Astrocyte (in vitro differentiated cells and primary cell): Measurements from ENCODE around the gene TPD52L1. TPM values are rescaled to one million over a fixed set of nuclear protein-coding genes. Genes with fewer than 3 reads are reported as not detected.

ENCODE experiments used
- DNase-seq: peaks from one replicate; pipeline ENCODE4 v3.0.0-alpha.2; 2010; ENCODE audit warnings: low read depth
- FAIRE-seq: peaks from 2 replicates; lab custom pipeline; 2011; peaks lifted over from hg19 to GRCh38; lab: Jason Lieb, UNC
- H2AFZ ChIP-seq: 2 replicates; pipeline ENCODE4 v1.6.0; 2012; ENCODE audit warnings: low read depth, low read length, inconsistent platforms
- H3K27ac ChIP-seq: 2 replicates; pipeline ENCODE4 v1.5.1; 2011; ENCODE audit warnings: low read depth, low read length, inconsistent platforms
- H3K27me3 ChIP-seq: 2 replicates; pipeline ENCODE4 v1.6.0; 2011; ENCODE audit warnings: low read length, inconsistent platforms; ENCODE audit not compliant: insufficient read depth
- H3K36me3 ChIP-seq: 2 replicates; pipeline ENCODE4 v1.5.1; 2011; ENCODE audit warnings: low read length, inconsistent platforms; ENCODE audit not compliant: insufficient read depth
- H3K4me1 ChIP-seq: 2 replicates; pipeline ENCODE4 v1.5.1; 2011; ENCODE audit warnings: low read length, inconsistent platforms; ENCODE audit not compliant: insufficient read depth
- H3K4me2 ChIP-seq: 2 replicates; pipeline ENCODE4 v1.6.0; 2012; ENCODE audit warnings: low read length, inconsistent platforms
- H3K4me3 ChIP-seq: 2 replicates; pipeline ENCODE4 v1.5.1; 2011; ENCODE audit warnings: low read depth, mild to moderate bottlenecking, low read length, inconsistent platforms; ENCODE audit not compliant: insufficient read depth
- H3K79me2 ChIP-seq: 2 replicates; pipeline ENCODE4 v1.6.0; 2012; ENCODE audit warnings: mild to moderate bottlenecking, low read length, inconsistent platforms; ENCODE audit not compliant: insufficient read depth
- H3K9ac ChIP-seq: 2 replicates; pipeline ENCODE4 v1.6.0; 2012; ENCODE audit warnings: mild to moderate bottlenecking, low read length, inconsistent platforms
- H3K9me3 ChIP-seq: 2 replicates; pipeline ENCODE4 v1.5.1; 2012; ENCODE audit warnings: low read depth, mild to moderate bottlenecking, low read length, inconsistent platforms; ENCODE audit not compliant: insufficient read depth
- H4K20me1 ChIP-seq: 2 replicates; pipeline ENCODE4 v1.6.0; 2012; ENCODE audit warnings: low read length, inconsistent platforms; ENCODE audit not compliant: insufficient read depth
- H3K27ac Mint-ChIP-seq: one replicate; pipeline ENCODE4 v1.8.0; 2021; ENCODE audit warnings: mild to moderate bottlenecking, mixed read lengths; ENCODE audit not compliant: unreplicated experiment
- H3K27me3 Mint-ChIP-seq: one replicate; pipeline ENCODE4 v1.8.0; 2021; ENCODE audit warnings: low read depth, mixed read lengths; ENCODE audit not compliant: unreplicated experiment
- H3K36me3 Mint-ChIP-seq: one replicate; pipeline ENCODE4 v1.8.0; 2021; ENCODE audit warnings: low read depth, mixed read lengths; ENCODE audit not compliant: unreplicated experiment
- H3K4me1 Mint-ChIP-seq: one replicate; pipeline ENCODE4 v1.8.0; 2021; ENCODE audit warnings: low read depth, mixed read lengths; ENCODE audit not compliant: unreplicated experiment
- H3K4me3 Mint-ChIP-seq: one replicate; pipeline ENCODE4 v1.8.0; 2021; ENCODE audit warnings: mild to moderate bottlenecking, moderate library complexity, mixed read lengths; ENCODE audit not compliant: unreplicated experiment
- H3K9me3 Mint-ChIP-seq: one replicate; pipeline ENCODE4 v1.8.0; 2021; ENCODE audit warnings: mild to moderate bottlenecking, mixed read lengths; ENCODE audit not compliant: unreplicated experiment
- CTCF ChIP-seq: IDR thresholded peaks from 2 replicates; pipeline ENCODE4 v1.5.1; 2011; ENCODE audit warnings: low read depth, mild to moderate bottlenecking, inconsistent platforms, low read length, moderate library complexity; ENCODE audit not compliant: insufficient read depth
- EZH2 ChIP-seq: IDR thresholded peaks from 2 replicates; pipeline ENCODE4 v1.6.1; 2012; ENCODE audit warnings: mild to moderate bottlenecking, low read length, inconsistent platforms; ENCODE audit not compliant: insufficient read depth
- total RNA-seq: library from RNA; stranded (reverse); gene quantifications from 2 replicates; pipeline ENCODE4 v1.2.1, GENCODE V29; 2021

The TPD52L1 gene
- total RNA-seq, 1 donor from 2014 or later: 32.8 TPM

- Histone ChIP-seq H3K9me3 (no peaks in the 10 kb centered on the region), H3K9ac (no peak overlapping the region), H3K27me3 (no peaks in the 10 kb centered on the region), H3K27ac (no peak overlapping the region), H3K36me3 (no peaks in the 10 kb centered on the region), H3K79me2 (no peaks in the 10 kb centered on the region), H3K4me3 (no peak overlapping the region), H3K4me1 (peaks cover 3% of the 10 kb centered on the region), H4K20me1 (no peaks in the 10 kb centered on the region), H2AFZ (no peak overlapping the region), H3K4me2 (no peak overlapping the region)
- no peak for DNase-seq
- H3K4me1 Mint-ChIP-seq: peaks cover 12% of the 10 kb centered on the region
- H3K4me3 Mint-ChIP-seq: no peak overlapping the region
- TF ChIP-seq EZH2 (no peak), CTCF (no peak)
- no peak overlapping the region for H3K27ac Mint-ChIP-seq
- no peaks in the 10 kb centered on the region for H3K9me3 Mint-ChIP-seq
- H3K36me3 Mint-ChIP-seq: no peaks in the 10 kb centered on the region
- FAIRE-seq: no peak
- H3K27me3 Mint-ChIP-seq: no peaks in the 10 kb centered on the region
Measured at GRCh38 chr6:125212377-125212776, 58.8 kb downstream of the TPD52L1 start.

DNA sequence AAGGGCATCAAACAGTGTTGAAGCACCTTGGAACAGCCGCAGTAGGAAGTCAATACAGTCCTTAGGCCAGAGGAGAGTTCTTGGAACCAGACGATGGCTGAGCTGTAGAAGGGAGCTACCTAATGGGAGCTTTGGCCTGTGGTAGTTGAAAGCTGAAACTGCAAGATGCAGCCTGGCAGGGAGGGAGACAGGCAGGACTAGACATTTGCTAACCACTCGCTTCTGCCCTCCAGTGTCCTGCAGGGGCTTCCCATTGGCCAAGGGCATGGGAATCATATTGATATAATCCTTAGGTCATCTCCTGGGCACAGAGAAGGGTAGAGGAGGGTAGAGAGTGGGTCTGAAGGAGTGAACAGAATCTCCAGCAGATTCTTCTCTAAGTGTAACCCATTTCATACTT is 60.4 kb downstream of the TPD52L1 start:
- Histone ChIP-seq H3K36me3 (no peaks in the 10 kb centered on the region), H3K27ac (no peak overlapping the region), H3K4me1 (peaks cover 3% of the 10 kb centered on the region), H4K20me1 (no peaks in the 10 kb centered on the region), H3K9me3 (no peaks in the 10 kb centered on the region), H3K4me2 (no peak overlapping the region), H3K79me2 (no peaks in the 10 kb centered on the region), H3K9ac (no peak overlapping the region), H3K4me3 (no peak overlapping the region), H2AFZ (no peak overlapping the region), H3K27me3 (no peaks in the 10 kb centered on the region)
- H3K27ac Mint-ChIP-seq: no peak overlapping the region
- FAIRE-seq: no peak
- no peaks in the 10 kb centered on the region for H3K4me1 Mint-ChIP-seq
- H3K36me3 Mint-ChIP-seq: no peaks in the 10 kb centered on the region
- no peak for DNase-seq
- no peak overlapping the region for H3K4me3 Mint-ChIP-seq
- no peaks in the 10 kb centered on the region for H3K27me3 Mint-ChIP-seq
- no peaks in the 10 kb centered on the region for H3K9me3 Mint-ChIP-seq
- no peak for TF ChIP-seq EZH2
- no peak for TF ChIP-seq CTCF

- Mint-ChIP-seq H3K4me1 (peaks cover 1% of the 10 kb centered on the region), H3K27me3 (no peaks in the 10 kb centered on the region), H3K4me3 (no peak overlapping the region), H3K27ac (no peak overlapping the region), H3K9me3 (no peaks in the 10 kb centered on the region), H3K36me3 (no peaks in the 10 kb centered on the region)
- no peak for DNase-seq
- no peak for FAIRE-seq
- Histone ChIP-seq H3K36me3 (no peaks in the 10 kb centered on the region), H3K9me3 (no peaks in the 10 kb centered on the region), H3K27ac (no peak overlapping the region), H3K4me3 (no peak overlapping the region), H3K9ac (no peak overlapping the region), H3K4me2 (no peak overlapping the region), H3K79me2 (no peaks in the 10 kb centered on the region), H4K20me1 (no peaks in the 10 kb centered on the region), H2AFZ (no peak overlapping the region), H3K4me1 (peaks cover 3% of the 10 kb centered on the region), H3K27me3 (no peaks in the 10 kb centered on the region)
- no peak for TF ChIP-seq CTCF
- no peak for TF ChIP-seq EZH2
Measured at GRCh38 chr6:125215252-125215819, 61.8 kb downstream of the TPD52L1 start.
